ENCODE results near the gene MRPL53. TPM values are rescaled to one million over a fixed set of nuclear protein-coding genes. Genes with fewer than 3 reads are reported as not detected.
A peak's percentile ranks its signal among the peaks of the same experiment; 100 is the strongest.

MRPL53 gene
- polyA plus RNA-seq, 1 experiment = 25.9 TPM

- Histone ChIP-seq H3K9me3 (ENCODE audit: control insufficient read depth, insufficient read depth, low read length) (peaks cover 11% of the 10 kb centered on the region; the same call in 1 of the 2 replicates), H3K4me3 (ENCODE audit: low read depth, low read length) (no peak overlapping the region), H3K27ac (ENCODE audit: low read depth, low read length) (no peak overlapping the region), H3K27me3 (ENCODE audit: control insufficient read depth, insufficient read depth, low read length) (peaks cover 22% of the 10 kb centered on the region)
- ChIA-PET POLR2A (interaction anchor here (1.8 kb wide), 1 partner anchor 17 kb away, joined by 7 read pairs; the partner anchor contains the start of gene WBP1), CTCF (interaction anchor here (1.3 kb wide), 1 partner anchor 91 kb away, joined by 3 read pairs; no protein-coding TSS in a partner anchor)
- DNase-seq (ENCODE audit: low read depth, low spot score) = no peak
- TF ChIP-seq CTCF (IDR thresholded peaks at IDR 0.05; ENCODE audit: low read depth, low read length) = no peak
Observed at GRCh38 chr2:74441170-74441689, 31.2 kb downstream of the MRPL53 start.

- 0 out of 2 replicates have a peak, but pooled peaks have one; percentile 24 for TF ChIP-seq CTCF (IDR thresholded peaks at IDR 0.05; ENCODE audit: low read depth, low read length)
- POLR2A ChIA-PET = interaction anchor here (0.6 to 1.8 kb wide), 6 partner anchors 12 to 91 kb away, joined by 3 to 7 read pairs (median 4); partner anchors contain the start of genes INO80B and WBP1
- peaks cover 11% of the 10 kb centered on the region; the same call in 1 of the 2 replicates for H3K9me3 ChIP-seq (ENCODE audit: control insufficient read depth, insufficient read depth, low read length)
- peak overlapping the region; percentile 75 for H3K27ac ChIP-seq (ENCODE audit: low read depth, low read length)
- H3K4me3 ChIP-seq (ENCODE audit: low read depth, low read length) = peak overlapping the region; percentile 64
- H3K27me3 ChIP-seq (ENCODE audit: control insufficient read depth, insufficient read depth, low read length) = peaks cover 21% of the 10 kb centered on the region
- DNase-seq (ENCODE audit: low read depth, low spot score) = no peak
- CTCF ChIA-PET = interaction anchor here (1.0 to 1.3 kb wide), 2 partner anchors 32 to 92 kb away, joined by 3 read pairs; no protein-coding TSS in a partner anchor
Observed at GRCh38 chr2:74440378-74441169, 31.9 kb downstream of the MRPL53 start.

- DNase-seq (ENCODE audit: low read depth, low spot score) = no peak
- peak overlapping the region; percentile 64 for H3K4me3 ChIP-seq (ENCODE audit: low read depth, low read length)
- peaks cover 16% of the 10 kb centered on the region for H3K27me3 ChIP-seq (ENCODE audit: control insufficient read depth, insufficient read depth, low read length)
- H3K9me3 ChIP-seq (ENCODE audit: control insufficient read depth, insufficient read depth, low read length) = peaks cover 11% of the 10 kb centered on the region; the same call in 1 of the 2 replicates
- no peak for TF ChIP-seq CTCF (IDR thresholded peaks at IDR 0.05; ENCODE audit: low read depth, low read length)
- CTCF ChIA-PET = interaction anchor here (1.0 to 2.0 kb wide), 3 partner anchors 31 to 92 kb away, joined by 3 to 7 read pairs (median 3); no protein-coding TSS in a partner anchor
- peak overlapping the region; percentile 75 for H3K27ac ChIP-seq (ENCODE audit: low read depth, low read length)
- POLR2A ChIA-PET = interaction anchor here (0.6 to 1.8 kb wide), 7 partner anchors 12 to 92 kb away, joined by 3 to 7 read pairs (median 4); partner anchors contain the start of genes INO80B and WBP1
Observed at GRCh38 chr2:74439803-74440377, 32.6 kb downstream of the MRPL53 start.

GRCh38 chr2:74439373-74439772 is 33.1 kb downstream of the MRPL53 start:
- POLR2A ChIA-PET = interaction anchor here (0.6 to 1.8 kb wide), 4 partner anchors 16 to 93 kb away, joined by 3 to 7 read pairs (median 6); partner anchors contain the start of genes INO80B and WBP1
- Histone ChIP-seq H3K4me3 (ENCODE audit: low read depth, low read length) (peak overlapping the region; percentile 64), H3K27me3 (ENCODE audit: control insufficient read depth, insufficient read depth, low read length) (peaks cover 16% of the 10 kb centered on the region), H3K9me3 (ENCODE audit: control insufficient read depth, insufficient read depth, low read length) (peaks cover 11% of the 10 kb centered on the region; the same call in 1 of the 2 replicates), H3K27ac (ENCODE audit: low read depth, low read length) (no peak overlapping the region)
- no peak for TF ChIP-seq CTCF (IDR thresholded peaks at IDR 0.05; ENCODE audit: low read depth, low read length)
- DNase-seq (ENCODE audit: low read depth, low spot score) = no peak
- CTCF ChIA-PET = interaction anchor here (1.0 to 2.0 kb wide), 2 partner anchors 30 to 48 kb away, joined by 3 to 7 read pairs; no protein-coding TSS in a partner anchor

Data from AG04450 (cell line).